Measurements from ENCODE around the gene KTN1. TPM values are rescaled to one million over a fixed set of nuclear protein-coding genes. Genes with fewer than 3 reads are reported as not detected.

The KTN1 gene
- total RNA-seq, 2 experiments from 2014 or later, result 59.9 to 68.4 TPM

- POLR2A ChIA-PET, result no interaction called here
- DNase-seq, result no peak
Observed at GRCh38 chr14:55715889-55716288, 135.9 kb downstream of the KTN1 start.

GRCh38 chr14:55717621-55718020, 137.6 kb downstream of the KTN1 start:
- TF ChIP-seq, protein P1, sequence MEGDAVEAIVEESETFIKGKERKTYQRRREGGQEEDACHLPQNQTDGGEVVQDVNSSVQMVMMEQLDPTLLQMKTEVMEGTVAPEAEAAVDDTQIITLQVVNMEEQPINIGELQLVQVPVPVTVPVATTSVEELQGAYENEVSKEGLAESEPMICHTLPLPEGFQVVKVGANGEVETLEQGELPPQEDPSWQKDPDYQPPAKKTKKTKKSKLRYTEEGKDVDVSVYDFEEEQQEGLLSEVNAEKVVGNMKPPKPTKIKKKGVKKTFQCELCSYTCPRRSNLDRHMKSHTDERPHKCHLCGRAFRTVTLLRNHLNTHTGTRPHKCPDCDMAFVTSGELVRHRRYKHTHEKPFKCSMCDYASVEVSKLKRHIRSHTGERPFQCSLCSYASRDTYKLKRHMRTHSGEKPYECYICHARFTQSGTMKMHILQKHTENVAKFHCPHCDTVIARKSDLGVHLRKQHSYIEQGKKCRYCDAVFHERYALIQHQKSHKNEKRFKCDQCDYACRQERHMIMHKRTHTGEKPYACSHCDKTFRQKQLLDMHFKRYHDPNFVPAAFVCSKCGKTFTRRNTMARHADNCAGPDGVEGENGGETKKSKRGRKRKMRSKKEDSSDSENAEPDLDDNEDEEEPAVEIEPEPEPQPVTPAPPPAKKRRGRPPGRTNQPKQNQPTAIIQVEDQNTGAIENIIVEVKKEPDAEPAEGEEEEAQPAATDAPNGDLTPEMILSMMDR (IDR thresholded peaks at IDR 0.05), result no peak
- Mint-ChIP-seq H3K36me3 (ENCODE audit: low read depth) (no peaks in the 10 kb centered on the region), H3K9me3 (no peaks in the 10 kb centered on the region), H3K4me1 (ENCODE audit: low read depth) (no peaks in the 10 kb centered on the region), H3K4me3 (no peak overlapping the region), H3K27me3 (no peaks in the 10 kb centered on the region), H3K27ac (no peak overlapping the region)
- Histone ChIP-seq H3K27me3 (ENCODE audit: control insufficient read depth in 1 of 2, insufficient read depth in 2 of 2, low read length in 2 of 2) (no peaks in the 10 kb centered on the region), H3K9me3 (ENCODE audit: control insufficient read depth in 1 of 2, insufficient read depth in 1 of 2, low read length in 2 of 2) (no peaks in the 10 kb centered on the region), H3K27ac (ENCODE audit: low read depth in 1 of 2, low read length in 2 of 2) (no peak overlapping the region), H3K36me3 (ENCODE audit: insufficient read depth, low read length) (no peaks in the 10 kb centered on the region), H3K4me1 (ENCODE audit: insufficient read depth, low read length) (no peaks in the 10 kb centered on the region), H3K4me3 (ENCODE audit: low read length) (no peak overlapping the region)
- intact Hi-C loops (cut with DNase I, micrococcal nuclease), result no loop called here
- no peak for ATAC-seq (ENCODE audit: poor library complexity)
- ChIA-PET CTCF (no interaction called here), POLR2A (no interaction called here)
- no peak for DNase-seq

More at GRCh38 chr14:55715889-55716288, 135.9 kb downstream of the KTN1 start:
- Histone ChIP-seq H3K27ac (ENCODE audit: low read depth in 1 of 2, low read length in 2 of 2) (no peak overlapping the region), H3K4me1 (ENCODE audit: insufficient read depth, low read length) (no peaks in the 10 kb centered on the region), H3K9me3 (ENCODE audit: control insufficient read depth in 1 of 2, insufficient read depth in 1 of 2, low read length in 2 of 2) (no peaks in the 10 kb centered on the region), H3K4me3 (ENCODE audit: low read length) (no peak overlapping the region), H3K36me3 (ENCODE audit: insufficient read depth, low read length) (no peaks in the 10 kb centered on the region), H3K27me3 (ENCODE audit: control insufficient read depth in 1 of 2, insufficient read depth in 2 of 2, low read length in 2 of 2) (no peaks in the 10 kb centered on the region)
- CTCF ChIA-PET, result no interaction called here
- H3K27ac Mint-ChIP-seq, result no peak overlapping the region
- H3K27me3 Mint-ChIP-seq, result no peaks in the 10 kb centered on the region
- TF ChIP-seq, protein P1 (IDR thresholded peaks at IDR 0.05), result no peak
- H3K9me3 Mint-ChIP-seq, result no peaks in the 10 kb centered on the region
- ATAC-seq (ENCODE audit: poor library complexity), result no peak
- H3K4me1 Mint-ChIP-seq (ENCODE audit: low read depth), result no peaks in the 10 kb centered on the region
- H3K36me3 Mint-ChIP-seq (ENCODE audit: low read depth), result no peaks in the 10 kb centered on the region
- intact Hi-C loops (cut with DNase I, micrococcal nuclease), result no loop called here
- no peak overlapping the region for H3K4me3 Mint-ChIP-seq

- POLR2A ChIA-PET, result no interaction called here
- H3K4me3 ChIP-seq (ENCODE audit: low read length), result no peak overlapping the region
- H3K9me3 Mint-ChIP-seq, result no peaks in the 10 kb centered on the region
Observed at GRCh38 chr14:55718551-55718950, 138.5 kb downstream of the KTN1 start.

More at GRCh38 chr14:55718551-55718950, 138.5 kb downstream of the KTN1 start:
- DNase-seq, result no peak
- no peaks in the 10 kb centered on the region for H3K27me3 Mint-ChIP-seq
- H3K4me3 Mint-ChIP-seq, result no peak overlapping the region
- Histone ChIP-seq H3K27ac (ENCODE audit: low read depth in 1 of 2, low read length in 2 of 2) (no peak overlapping the region), H3K4me1 (ENCODE audit: insufficient read depth, low read length) (no peaks in the 10 kb centered on the region), H3K9me3 (ENCODE audit: control insufficient read depth in 1 of 2, insufficient read depth in 1 of 2, low read length in 2 of 2) (no peaks in the 10 kb centered on the region), H3K27me3 (ENCODE audit: control insufficient read depth in 1 of 2, insufficient read depth in 2 of 2, low read length in 2 of 2) (no peaks in the 10 kb centered on the region), H3K36me3 (ENCODE audit: insufficient read depth, low read length) (no peaks in the 10 kb centered on the region)
- intact Hi-C loops (cut with DNase I, micrococcal nuclease), result no loop called here
- CTCF ChIA-PET, result no interaction called here
- TF ChIP-seq, protein P1 (IDR thresholded peaks at IDR 0.05), result no peak
- no peak overlapping the region for H3K27ac Mint-ChIP-seq
- ATAC-seq (ENCODE audit: poor library complexity), result no peak
- no peaks in the 10 kb centered on the region for H3K4me1 Mint-ChIP-seq (ENCODE audit: low read depth)
- H3K36me3 Mint-ChIP-seq (ENCODE audit: low read depth), result no peaks in the 10 kb centered on the region

All from CD4-positive, alpha-beta T cell (primary cell).